ENCODE results near the gene WNT7A.

GRCh38 chr3:13811614-13812013 is 68.3 kb downstream of the WNT7A start:
- no peak for TF ChIP-seq CTCF (IDR thresholded peaks at IDR 0.05; ENCODE audit: borderline replicate concordance, extremely low read depth, low read length, poor library complexity, severe bottlenecking)
- TF ChIP-seq EZH2 (IDR thresholded peaks at IDR 0.05; ENCODE audit: borderline replicate concordance, low read depth, low read length, severe bottlenecking): no peak

Data from DND-41 (cell line).